WTC11 (cell line): ENCODE data around the gene TRPC3. TPM values are rescaled to one million over a fixed set of nuclear protein-coding genes. Genes with fewer than 3 reads are reported as not detected.

Experiments used
- ATAC-seq: fragments of 200-7000 bp; cut with Tn5 transposase; 2 replicates; pipeline ENCODE4 v1.10.0; 2021; ENCODE audit warnings: mild to moderate bottlenecking, moderate library complexity
- CTCF ChIA-PET: fragments of 300-600 bp; sonication (Branson Sonifier 250); formaldehyde crosslinking; loops from one replicate; lab custom pipeline; 2021; ENCODE audit warnings: antibody characterized with exemption; lab: Charles Lee
- POLR2A ChIA-PET: fragments of 350-600 bp; sonication (Branson Sonifier 250); formaldehyde crosslinking; loops from one replicate; lab custom pipeline; 2021; ENCODE audit warnings: antibody characterized with exemption; lab: Charles Lee
- DNase-seq: peaks from one replicate; pipeline ENCODE4 v3.0.0; 2021; ENCODE audit warnings: low spot score
- H3K27ac Mint-ChIP-seq: 2 replicates; pipeline ENCODE4 v1.8.0; 2021; ENCODE audit warnings: mixed read lengths
- H3K27me3 Mint-ChIP-seq: 2 replicates; pipeline ENCODE4 v1.8.0; 2021; ENCODE audit warnings: low read depth, mild to moderate bottlenecking, moderate library complexity, mixed read lengths
- H3K36me3 Mint-ChIP-seq: 2 replicates; pipeline ENCODE4 v1.8.0; 2021; ENCODE audit warnings: mixed read lengths
- H3K4me1 Mint-ChIP-seq: 2 replicates; pipeline ENCODE4 v1.8.0; 2022; ENCODE audit warnings: mixed read lengths
- H3K4me3 Mint-ChIP-seq: 2 replicates; pipeline ENCODE4 v1.8.0; 2021; ENCODE audit warnings: mild to moderate bottlenecking, moderate library complexity, mixed read lengths
- H3K9me3 Mint-ChIP-seq: 2 replicates; pipeline ENCODE4 v1.8.0; 2021; ENCODE audit warnings: mixed read lengths
- CREB1 ChIP-seq: sonication (generic); formaldehyde crosslinking; IDR thresholded peaks from 2 replicates; pipeline ENCODE4 v1.8.0; 2023; ENCODE audit warnings: mild to moderate bottlenecking, missing genetic modification reagents
- CTCF ChIP-seq: fragments of 200-600 bp; IDR thresholded peaks from 2 replicates; pipeline ENCODE4 v1.8.0; 2022; ENCODE audit warnings: antibody characterized with exemption
- FOXJ3 ChIP-seq: sonication (generic); formaldehyde crosslinking; IDR thresholded peaks from 2 replicates; pipeline ENCODE4 v1.9.0; 2021; ENCODE audit warnings: missing genetic modification reagents, mild to moderate bottlenecking, borderline replicate concordance
- NR1H2 ChIP-seq: sonication (generic); formaldehyde crosslinking; IDR thresholded peaks from 2 replicates; pipeline ENCODE4 v1.9.0; 2021; ENCODE audit warnings: mild to moderate bottlenecking, moderate library complexity, missing genetic modification reagents
- SMAD3 ChIP-seq: sonication (generic); formaldehyde crosslinking; IDR thresholded peaks from 2 replicates; pipeline ENCODE4 v1.8.0; 2022; ENCODE audit warnings: missing genetic modification reagents, mild to moderate bottlenecking, borderline replicate concordance
- SMAD4 ChIP-seq: sonication (generic); formaldehyde crosslinking; IDR thresholded peaks from 2 replicates; pipeline ENCODE4 v1.8.0; 2022; ENCODE audit warnings: mild to moderate bottlenecking, missing genetic modification reagents
- SOX15 ChIP-seq: fragments of 250-450 bp; sonication (Bioruptor Pico); IDR thresholded peaks from 2 replicates; pipeline ENCODE4 v1.9.0; 2021; ENCODE audit warnings: mild to moderate bottlenecking
- TCF7 ChIP-seq: sonication (generic); formaldehyde crosslinking; IDR thresholded peaks from 2 replicates; pipeline ENCODE4 v1.8.0; 2022; ENCODE audit warnings: mild to moderate bottlenecking, low read depth, missing genetic modification reagents, moderate library complexity
- ZNF317 ChIP-seq: sonication (generic); formaldehyde crosslinking; IDR thresholded peaks from 2 replicates; pipeline ENCODE4 v1.8.1; 2023; ENCODE audit warnings: low read depth, mild to moderate bottlenecking, moderate library complexity, missing genetic modification reagents, borderline replicate concordance
- total RNA-seq: library from RNA; stranded (reverse); gene quantifications from 3 replicates; pipeline ENCODE4 v1.2.3, GENCODE V29; 2021
- TF ChIP-seq, protein P1 (sequence below): sonication (generic); formaldehyde crosslinking; IDR thresholded peaks from 2 replicates; pipeline ENCODE4 v1.8.0; 2023; ENCODE audit warnings: mild to moderate bottlenecking, missing genetic modification reagents
- TF ChIP-seq, protein P2 (sequence below): sonication (generic); formaldehyde crosslinking; IDR thresholded peaks from 2 replicates; pipeline ENCODE4 v1.8.1; 2023; ENCODE audit warnings: mild to moderate bottlenecking, moderate library complexity, missing genetic modification reagents
- TF ChIP-seq, protein P3 (sequence below): sonication (generic); formaldehyde crosslinking; IDR thresholded peaks from 2 replicates; pipeline ENCODE4 v1.8.0; 2022; ENCODE audit warnings: mild to moderate bottlenecking, missing genetic modification reagents
- TF ChIP-seq, protein P4 (sequence below): sonication (generic); formaldehyde crosslinking; IDR thresholded peaks from 2 replicates; pipeline ENCODE4 v1.8.1; 2022; ENCODE audit warnings: mild to moderate bottlenecking, missing genetic modification reagents, moderate library complexity, borderline replicate concordance

Gene TRPC3
- total RNA-seq, 1 experiment from 2014 or later = 0.26 TPM

DNA sequence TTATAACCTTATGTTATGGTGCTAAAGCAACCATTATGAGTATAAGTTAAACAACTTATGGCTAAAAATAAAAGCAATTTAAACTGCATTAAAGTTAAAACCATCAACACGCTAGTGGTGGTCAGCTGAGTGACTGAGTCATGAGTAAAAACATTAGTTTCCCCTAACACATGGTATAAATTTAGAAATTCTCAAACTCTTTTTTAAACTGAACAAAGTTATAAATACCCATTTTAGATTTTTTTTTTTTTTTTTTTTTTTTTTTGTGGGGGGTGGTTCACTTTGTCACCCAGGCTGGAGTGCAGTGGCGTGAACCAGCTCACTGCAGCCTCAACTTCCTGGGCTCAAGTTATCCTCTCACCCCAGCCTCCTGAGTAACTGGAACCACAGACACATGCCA, 76.2 kb downstream of the TRPC3 start (continued):
- no peak for TF ChIP-seq CREB1 (CRISPR knock-in tag)
- no peak for TF ChIP-seq NR1H2 (CRISPR knock-in tag)
- TF ChIP-seq, protein P1, sequence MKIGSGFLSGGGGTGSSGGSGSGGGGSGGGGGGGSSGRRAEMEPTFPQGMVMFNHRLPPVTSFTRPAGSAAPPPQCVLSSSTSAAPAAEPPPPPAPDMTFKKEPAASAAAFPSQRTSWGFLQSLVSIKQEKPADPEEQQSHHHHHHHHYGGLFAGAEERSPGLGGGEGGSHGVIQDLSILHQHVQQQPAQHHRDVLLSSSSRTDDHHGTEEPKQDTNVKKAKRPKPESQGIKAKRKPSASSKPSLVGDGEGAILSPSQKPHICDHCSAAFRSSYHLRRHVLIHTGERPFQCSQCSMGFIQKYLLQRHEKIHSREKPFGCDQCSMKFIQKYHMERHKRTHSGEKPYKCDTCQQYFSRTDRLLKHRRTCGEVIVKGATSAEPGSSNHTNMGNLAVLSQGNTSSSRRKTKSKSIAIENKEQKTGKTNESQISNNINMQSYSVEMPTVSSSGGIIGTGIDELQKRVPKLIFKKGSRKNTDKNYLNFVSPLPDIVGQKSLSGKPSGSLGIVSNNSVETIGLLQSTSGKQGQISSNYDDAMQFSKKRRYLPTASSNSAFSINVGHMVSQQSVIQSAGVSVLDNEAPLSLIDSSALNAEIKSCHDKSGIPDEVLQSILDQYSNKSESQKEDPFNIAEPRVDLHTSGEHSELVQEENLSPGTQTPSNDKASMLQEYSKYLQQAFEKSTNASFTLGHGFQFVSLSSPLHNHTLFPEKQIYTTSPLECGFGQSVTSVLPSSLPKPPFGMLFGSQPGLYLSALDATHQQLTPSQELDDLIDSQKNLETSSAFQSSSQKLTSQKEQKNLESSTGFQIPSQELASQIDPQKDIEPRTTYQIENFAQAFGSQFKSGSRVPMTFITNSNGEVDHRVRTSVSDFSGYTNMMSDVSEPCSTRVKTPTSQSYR (CRISPR knock-in tag) = no peak
- TF ChIP-seq, protein P2, sequence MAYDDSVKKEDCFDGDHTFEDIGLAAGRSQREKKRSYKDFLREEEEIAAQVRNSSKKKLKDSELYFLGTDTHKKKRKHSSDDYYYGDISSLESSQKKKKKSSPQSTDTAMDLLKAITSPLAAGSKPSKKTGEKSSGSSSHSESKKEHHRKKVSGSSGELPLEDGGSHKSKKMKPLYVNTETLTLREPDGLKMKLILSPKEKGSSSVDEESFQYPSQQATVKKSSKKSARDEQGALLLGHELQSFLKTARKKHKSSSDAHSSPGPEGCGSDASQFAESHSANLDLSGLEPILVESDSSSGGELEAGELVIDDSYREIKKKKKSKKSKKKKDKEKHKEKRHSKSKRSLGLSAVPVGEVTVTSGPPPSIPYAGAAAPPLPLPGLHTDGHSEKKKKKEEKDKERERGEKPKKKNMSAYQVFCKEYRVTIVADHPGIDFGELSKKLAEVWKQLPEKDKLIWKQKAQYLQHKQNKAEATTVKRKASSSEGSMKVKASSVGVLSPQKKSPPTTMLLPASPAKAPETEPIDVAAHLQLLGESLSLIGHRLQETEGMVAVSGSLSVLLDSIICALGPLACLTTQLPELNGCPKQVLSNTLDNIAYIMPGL (CRISPR knock-in tag) = no peak
- TF ChIP-seq TCF7 (CRISPR knock-in tag) = no peak
- no peak for TF ChIP-seq SMAD4
- TF ChIP-seq ZNF317 (CRISPR knock-in tag) = no peak
- TF ChIP-seq, protein P3, sequence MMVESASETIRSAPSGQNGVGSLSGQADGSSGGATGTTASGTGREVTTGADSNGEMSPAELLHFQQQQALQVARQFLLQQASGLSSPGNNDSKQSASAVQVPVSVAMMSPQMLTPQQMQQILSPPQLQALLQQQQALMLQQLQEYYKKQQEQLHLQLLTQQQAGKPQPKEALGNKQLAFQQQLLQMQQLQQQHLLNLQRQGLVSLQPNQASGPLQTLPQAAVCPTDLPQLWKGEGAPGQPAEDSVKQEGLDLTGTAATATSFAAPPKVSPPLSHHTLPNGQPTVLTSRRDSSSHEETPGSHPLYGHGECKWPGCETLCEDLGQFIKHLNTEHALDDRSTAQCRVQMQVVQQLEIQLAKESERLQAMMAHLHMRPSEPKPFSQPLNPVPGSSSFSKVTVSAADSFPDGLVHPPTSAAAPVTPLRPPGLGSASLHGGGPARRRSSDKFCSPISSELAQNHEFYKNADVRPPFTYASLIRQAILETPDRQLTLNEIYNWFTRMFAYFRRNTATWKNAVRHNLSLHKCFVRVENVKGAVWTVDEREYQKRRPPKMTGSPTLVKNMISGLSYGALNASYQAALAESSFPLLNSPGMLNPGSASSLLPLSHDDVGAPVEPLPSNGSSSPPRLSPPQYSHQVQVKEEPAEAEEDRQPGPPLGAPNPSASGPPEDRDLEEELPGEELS (CRISPR knock-in tag) = no peak
- TF ChIP-seq CTCF = no peak

- Mint-ChIP-seq H3K9me3 (no peaks in the 10 kb centered on the region), H3K27ac (no peak overlapping the region), H3K27me3 (peaks cover 5% of the 10 kb centered on the region; the same call in 1 of the 2 replicates), H3K4me1 (peaks cover 8% of the 10 kb centered on the region; the same call in 1 of the 2 replicates)
- ATAC-seq = no peak
- no peak for DNase-seq
- CTCF ChIA-PET = no interaction called here
- POLR2A ChIA-PET = no interaction called here
- TF ChIP-seq SOX15 (CRISPR knock-in tag) (no peak), FOXJ3 (CRISPR knock-in tag) (no peak), SMAD3 (CRISPR knock-in tag) (no peak), ZNF317 (CRISPR knock-in tag) (no peak)
- TF ChIP-seq, protein P4, sequence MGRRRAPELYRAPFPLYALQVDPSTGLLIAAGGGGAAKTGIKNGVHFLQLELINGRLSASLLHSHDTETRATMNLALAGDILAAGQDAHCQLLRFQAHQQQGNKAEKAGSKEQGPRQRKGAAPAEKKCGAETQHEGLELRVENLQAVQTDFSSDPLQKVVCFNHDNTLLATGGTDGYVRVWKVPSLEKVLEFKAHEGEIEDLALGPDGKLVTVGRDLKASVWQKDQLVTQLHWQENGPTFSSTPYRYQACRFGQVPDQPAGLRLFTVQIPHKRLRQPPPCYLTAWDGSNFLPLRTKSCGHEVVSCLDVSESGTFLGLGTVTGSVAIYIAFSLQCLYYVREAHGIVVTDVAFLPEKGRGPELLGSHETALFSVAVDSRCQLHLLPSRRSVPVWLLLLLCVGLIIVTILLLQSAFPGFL (CRISPR knock-in tag) = no peak
- TF ChIP-seq, all 79 proteins: peak for 0
- H3K4me3 Mint-ChIP-seq = no peak overlapping the region
- no peaks in the 10 kb centered on the region for H3K36me3 Mint-ChIP-seq
Measured at GRCh38 chr4:121873604-121874003, 78.3 kb downstream of the TRPC3 start.
